Stimulated activated CD4-positive, alpha-beta T cell treated with anti-CD3 and anti-CD28 coated beads, Interleukin-1b, Interleukin-23, amount 100 ng/mL, for 4 hours (primary cell): ENCODE data around the gene SNX21.
"Not testable (repeated sequence)": the region's sequence is repeated elsewhere in the genome, so short reads cannot be mapped to it uniquely, and the experiment has no call there.

ENCODE experiments used
- DNase-seq, 2 donors: peaks; one replicate each; pipeline ENCODE4 v3.0.0-alpha.2; 2020; ENCODE audit warnings: low read depth in 2 of 2

The SNX21 gene

GRCh38 chr20:45823949-45824835 lies 9.4 kb upstream of the SNX21 start:
- DNase-seq = peak; percentile 31 to 32

- DNase-seq = no peak
Observed at GRCh38 chr20:45826381-45827019, 7.1 kb upstream of the SNX21 start.

GRCh38 chr20:45827030-45827652 lies 6.5 kb upstream of the SNX21 start, which contains the start of gene TNNC2:
Gene TNNC2, minus strand, starts transcription at chr20:45827312. Its CDS starts 64 bp downstream, at chr20:45827248.
- DNase-seq = no peak

GRCh38 chr20:45827712-45828111 lies 5.9 kb upstream of the SNX21 start:
- no peak for DNase-seq

GRCh38 chr20:45828589-45828988 lies 5.0 kb upstream of the SNX21 start:
- no peak for DNase-seq

GRCh38 chr20:45829673-45830106 lies 3.9 kb upstream of the SNX21 start:
- not testable (repeated sequence) for DNase-seq

- no peak for DNase-seq
Observed at GRCh38 chr20:45832619-45833018, 980 bp upstream of the SNX21 start.

GRCh38 chr20:45833883-45834796 lies 541 bp downstream of the SNX21 start:
- DNase-seq = peak; percentile 25 to 48

GRCh38 chr20:45834797-45835161 lies 1.2 kb downstream of the SNX21 start:
- no peak for DNase-seq

GRCh38 chr20:45835329-45835765 lies 1.7 kb downstream of the SNX21 start:
- DNase-seq = no peak

- no peak for DNase-seq
Observed at GRCh38 chr20:45835825-45836224, 2.2 kb downstream of the SNX21 start.

GRCh38 chr20:45836841-45837240 lies 3.2 kb downstream of the SNX21 start:
- no peak for DNase-seq

GRCh38 chr20:45840700-45841198 lies 7.2 kb downstream of the SNX21 start:
- DNase-seq = no peak

- DNase-seq = no peak
Observed at GRCh38 chr20:45841407-45842129, 8.0 kb downstream of the SNX21 start.

GRCh38 chr20:45842169-45842812 lies 8.7 kb downstream of the SNX21 start:
- DNase-seq = no peak

- DNase-seq = no peak
Observed at GRCh38 chr20:45843506-45843905, 9.9 kb downstream of the SNX21 start.

GRCh38 chr20:45845452-45845851 lies 11.9 kb downstream of the SNX21 start:
- no peak for DNase-seq

- DNase-seq = no peak
Observed at GRCh38 chr20:45848421-45848820, 14.8 kb downstream of the SNX21 start.

- no peak for DNase-seq
Observed at GRCh38 chr20:45848969-45849582, 15.5 kb downstream of the SNX21 start.

- no peak for DNase-seq
Observed at GRCh38 chr20:45850238-45850637, 16.6 kb downstream of the SNX21 start.
